NCI-H510A treated with DMSO at 0.1 percent for 48 hours (cell line): ENCODE data around the gene DDX54.
A peak's percentile ranks its signal among the peaks of the same experiment; 100 is the strongest.

Experiments used
- DNase-seq: peaks from one replicate; lab custom pipeline; 2025; lab: John Stamatoyannopoulos, UW

The DDX54 gene

DNA sequence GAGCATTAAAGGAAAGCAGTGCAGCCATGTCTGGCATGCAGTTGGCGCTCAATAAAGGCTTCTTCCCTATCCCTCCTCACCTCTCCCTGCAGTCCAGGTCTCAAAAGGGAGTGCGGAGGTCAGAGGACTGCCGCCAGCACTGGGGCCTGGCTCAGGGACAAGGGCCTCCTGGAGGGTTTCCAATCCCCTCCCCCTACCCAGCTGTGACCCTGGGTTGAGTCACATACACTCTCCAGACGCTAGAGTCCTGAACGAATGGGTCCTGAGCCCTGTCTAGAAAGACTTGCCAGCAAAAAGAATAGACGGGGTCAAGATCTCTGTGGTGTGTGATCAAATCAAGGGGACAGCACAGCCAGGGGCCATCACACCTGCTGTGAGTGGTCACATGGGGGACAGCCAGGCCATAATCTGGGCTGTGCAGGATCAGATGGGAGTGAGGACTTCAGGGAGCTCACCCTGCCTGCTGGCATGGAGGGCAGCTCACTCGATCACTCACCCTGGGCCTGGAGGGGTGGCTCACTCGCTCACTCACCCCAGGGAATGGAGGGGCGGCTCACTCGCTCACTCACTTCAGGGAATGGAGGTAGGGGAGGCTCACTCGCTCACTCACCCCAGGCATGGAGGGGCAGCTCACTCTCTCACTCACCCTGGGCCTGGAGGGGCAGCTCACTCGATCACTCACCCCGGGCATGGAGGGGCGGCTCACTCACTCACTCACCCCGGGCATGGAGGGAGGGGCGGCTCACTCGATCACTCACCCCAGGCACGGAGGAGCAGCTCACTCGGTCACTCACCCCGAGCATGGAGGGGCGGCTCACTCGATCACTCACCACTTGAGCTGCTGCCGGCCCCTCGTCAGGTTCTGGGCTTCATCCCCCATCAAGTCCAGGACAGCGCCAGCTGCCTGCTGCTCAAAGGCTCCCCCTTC lies 22.9 kb downstream of the DDX54 start:
- no peak for DNase-seq

DNA sequence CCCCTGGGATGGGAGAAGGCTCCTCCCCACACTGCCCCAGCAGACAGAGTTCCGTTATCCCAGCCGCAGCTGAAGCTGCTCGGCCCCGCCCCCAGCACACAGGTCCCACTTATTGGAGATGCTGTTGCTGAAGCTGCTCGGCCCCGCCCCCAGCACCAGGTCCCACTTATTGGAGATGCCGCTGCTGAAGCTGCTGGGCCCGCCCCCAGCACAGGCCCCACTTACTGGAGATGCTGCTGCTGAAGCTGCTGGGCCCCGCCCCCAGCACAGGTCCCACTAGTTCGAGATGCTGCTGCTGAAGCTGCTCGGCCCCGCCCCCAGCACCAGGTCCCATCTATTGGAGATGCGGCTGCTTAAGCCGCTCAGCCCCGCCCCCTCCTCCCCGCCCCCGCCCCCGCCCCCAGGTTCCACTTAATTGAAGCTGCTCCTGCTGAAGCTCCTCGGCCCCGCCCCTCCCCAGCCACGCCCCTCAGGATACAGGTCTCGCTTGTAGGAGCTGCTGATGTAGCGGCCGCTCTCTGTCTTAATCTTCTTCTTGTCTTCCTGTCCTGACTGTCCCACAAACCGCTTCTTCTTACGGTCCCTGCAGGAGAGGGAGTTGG lies 23.8 kb downstream of the DDX54 start:
- DNase-seq: peak; percentile 85

DNA sequence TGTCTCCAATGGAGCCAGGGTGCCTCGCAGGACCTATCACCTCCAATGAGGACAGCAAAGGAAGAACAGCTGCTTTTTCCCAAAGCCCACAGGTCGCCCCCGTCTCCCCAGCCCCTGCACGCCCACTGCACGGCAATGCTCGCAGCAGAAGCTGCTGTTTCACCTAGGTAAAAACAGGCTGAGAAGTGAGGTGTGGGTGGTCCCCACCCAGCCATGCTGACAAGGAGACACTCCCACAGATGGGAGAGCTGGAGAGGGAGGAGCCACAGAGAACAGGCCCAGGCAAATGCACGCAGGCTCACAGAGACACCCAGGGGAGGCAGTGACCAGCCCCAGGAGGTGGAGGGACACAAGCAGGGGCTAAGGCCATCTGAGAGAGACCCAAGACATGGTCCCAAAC lies 25.3 kb downstream of the DDX54 start:
- DNase-seq: no peak

DNA sequence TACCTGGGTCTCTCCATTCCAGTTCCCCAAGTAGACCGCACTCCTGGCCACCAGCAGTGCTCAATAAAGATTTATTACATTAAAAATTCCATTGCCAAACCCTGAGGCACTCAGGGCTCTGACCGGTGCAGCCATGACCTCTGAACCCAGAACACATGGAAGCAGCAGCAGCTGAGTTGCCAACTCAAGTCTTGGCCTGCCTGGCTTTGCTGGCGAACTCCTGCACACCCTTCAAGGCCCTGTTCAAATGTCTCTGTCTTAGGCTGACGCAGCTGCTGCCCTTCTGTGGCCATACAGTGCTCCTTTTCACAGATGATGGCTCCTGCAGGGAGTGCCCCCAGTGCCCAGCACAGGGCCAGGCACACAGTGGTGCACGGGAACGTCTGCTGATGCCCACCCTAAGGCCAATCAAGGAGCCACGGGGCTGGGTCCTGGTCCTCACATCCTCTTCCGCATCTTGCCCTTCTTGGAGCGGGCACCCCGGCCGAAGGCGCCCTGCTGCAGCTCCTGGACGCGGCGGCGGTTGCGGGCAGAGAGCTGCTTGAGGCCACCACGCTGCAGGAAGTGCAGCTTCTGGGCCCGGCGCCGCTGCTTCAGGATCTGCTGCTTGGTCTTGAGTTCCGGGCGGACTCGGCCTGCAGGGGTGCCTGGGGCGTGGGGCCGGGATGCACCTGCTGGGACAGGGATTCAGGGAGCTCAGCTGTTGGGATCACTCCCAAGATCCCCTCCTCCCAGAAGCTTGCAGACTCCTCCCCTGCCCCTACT lies 26.7 kb downstream of the DDX54 start:
- no peak for DNase-seq

DNA sequence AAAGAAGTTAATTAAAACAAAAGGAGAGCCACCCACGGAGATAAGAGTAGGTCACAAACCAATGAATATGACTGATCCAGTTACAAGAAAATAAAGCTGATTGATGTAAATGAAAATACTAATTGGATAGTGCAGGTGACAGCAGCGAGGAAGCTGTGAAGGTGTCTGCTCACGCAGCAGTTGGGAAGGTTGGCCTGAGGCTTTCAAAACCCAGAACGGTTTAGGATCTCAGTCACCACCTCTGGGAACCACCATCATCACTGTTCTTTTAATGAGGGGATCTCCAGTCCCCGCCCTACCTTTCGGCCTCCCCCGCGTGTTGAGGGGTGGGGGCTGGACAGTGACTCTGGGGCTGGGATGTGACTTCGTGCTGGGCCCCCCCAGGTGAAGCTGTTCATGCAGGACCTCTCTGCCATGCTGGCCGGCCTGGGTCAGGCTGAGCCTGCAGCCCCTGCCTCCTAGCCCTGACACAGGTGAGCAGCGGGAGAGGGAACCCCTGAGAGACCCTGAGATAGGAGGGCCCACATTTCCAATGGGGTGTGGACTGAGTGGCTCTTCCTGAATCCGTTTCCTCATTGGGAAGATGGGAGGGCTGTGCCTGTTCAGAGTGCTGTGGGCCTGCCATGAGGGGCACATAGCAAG lies 27.9 kb downstream of the DDX54 start:
- DNase-seq: no peak

DNA sequence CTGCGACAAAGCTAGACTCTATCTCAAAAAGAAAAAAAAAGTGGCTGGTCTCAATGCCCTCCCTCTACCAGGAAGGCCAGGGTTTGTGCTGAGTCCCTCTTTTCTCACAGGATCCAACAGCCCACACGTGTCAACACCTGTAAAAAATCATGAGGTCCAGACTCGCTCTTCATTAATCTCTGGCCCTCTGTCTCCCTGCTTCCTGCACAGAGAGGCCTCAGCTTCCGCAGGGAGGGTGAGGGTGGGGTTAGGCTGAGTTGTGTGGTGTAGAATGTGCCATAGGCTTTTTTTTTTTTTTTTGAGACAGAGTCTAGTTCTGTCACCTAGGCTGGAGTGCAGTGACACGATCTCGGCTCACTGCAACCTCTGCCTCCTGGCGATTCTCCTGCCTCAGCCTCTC lies 29.6 kb downstream of the DDX54 start:
- DNase-seq: no peak

DNA sequence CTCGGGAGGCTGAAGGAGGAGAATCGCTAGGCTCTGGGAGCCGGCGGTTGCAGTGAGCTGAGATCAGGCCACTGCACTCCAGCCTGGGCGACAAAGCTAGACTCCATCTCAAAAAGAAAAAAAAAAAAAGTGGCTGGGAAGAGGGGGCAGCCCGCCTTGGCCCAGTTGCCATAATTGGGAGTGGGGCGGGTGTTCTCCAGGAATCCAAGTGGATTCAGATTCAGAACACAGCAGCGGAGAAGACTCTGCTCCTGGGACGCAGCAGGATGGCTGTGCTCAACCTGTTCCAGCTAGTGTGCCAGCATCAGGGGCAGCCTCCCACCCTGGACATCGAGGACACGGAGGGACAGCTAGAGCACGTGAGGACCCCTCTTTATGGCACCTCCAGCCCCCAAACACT lies 30.2 kb downstream of the DDX54 start:
- DNase-seq: no peak

DNA sequence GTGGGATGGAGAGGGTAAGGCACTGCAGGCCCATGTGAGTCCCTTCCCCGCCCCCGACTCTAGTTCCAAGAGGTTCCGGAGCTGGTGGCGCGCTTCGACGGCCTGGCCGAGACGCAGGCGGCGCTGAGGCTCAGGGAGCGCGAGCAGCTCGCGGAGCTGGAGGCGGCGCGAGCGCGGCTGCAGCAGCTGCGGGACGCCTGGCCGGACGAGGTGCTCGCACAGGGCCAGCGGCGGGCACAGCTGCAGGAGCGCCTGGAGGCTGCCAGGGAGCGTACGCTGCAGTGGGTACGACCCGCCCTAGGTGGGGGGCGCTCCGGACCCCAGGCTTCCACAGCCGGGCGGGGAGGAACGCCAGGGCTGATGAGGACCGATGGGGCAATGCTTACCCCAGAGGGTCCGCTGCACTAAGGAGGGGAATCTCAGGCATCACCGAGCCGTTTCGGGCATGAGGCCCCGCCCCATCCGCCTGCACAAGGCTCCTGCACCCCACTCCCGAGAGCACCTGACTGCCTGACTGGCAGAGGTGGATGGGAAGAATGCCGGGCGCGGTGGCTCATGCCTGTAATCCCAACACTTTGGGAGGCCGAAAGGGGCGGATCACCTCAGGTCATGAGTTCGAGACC lies 30.8 kb downstream of the DDX54 start:
- DNase-seq: peak; percentile 30

DNA sequence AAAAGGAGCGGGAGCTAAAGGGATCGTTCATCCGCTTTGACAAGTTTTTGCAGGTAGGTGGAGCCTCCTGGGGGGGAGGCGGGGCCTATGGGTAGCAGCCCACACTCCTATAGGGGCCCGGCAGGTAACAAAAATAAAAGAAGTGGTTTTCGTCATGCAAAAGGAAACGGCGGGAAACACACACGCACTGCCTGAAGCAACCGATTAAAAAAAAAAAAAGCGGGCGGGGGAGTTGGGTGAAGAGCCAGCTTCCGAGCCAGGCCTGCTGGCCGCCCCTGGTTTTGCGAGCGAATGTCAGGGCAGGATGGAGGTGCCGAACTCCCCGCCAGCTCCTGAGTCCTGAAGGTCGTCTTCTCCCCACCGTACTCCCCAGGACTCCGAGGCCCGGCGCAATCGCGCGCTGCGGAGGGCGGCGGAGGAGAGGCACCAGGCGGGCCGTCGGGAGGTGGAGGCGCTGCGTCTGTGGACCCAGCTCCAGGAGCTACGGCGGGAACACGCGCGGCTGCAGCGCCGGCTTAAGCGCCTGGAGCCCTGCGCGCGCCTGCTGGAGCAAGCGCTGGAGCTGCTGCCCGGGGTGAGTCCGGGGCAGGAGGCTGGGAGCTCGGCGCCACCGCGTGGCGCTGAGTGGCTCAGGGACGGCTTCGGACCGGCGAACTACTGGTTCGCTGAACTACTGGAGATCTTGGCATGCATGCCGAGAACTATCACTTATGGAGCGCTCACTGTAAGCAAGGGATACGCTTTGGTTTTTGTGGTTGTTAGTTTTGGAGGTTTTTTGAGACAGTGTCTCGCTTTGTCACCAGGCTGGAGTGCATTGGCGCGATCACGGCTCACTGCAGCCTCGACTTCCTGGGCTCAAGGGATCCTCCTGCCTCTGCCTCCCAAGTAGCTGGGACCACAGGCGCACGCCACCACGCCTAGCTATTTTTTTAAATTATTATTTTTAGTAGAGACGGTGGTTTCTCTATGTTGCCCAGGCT lies 32.2 kb downstream of the DDX54 start:
- DNase-seq: peak; percentile 66

DNA sequence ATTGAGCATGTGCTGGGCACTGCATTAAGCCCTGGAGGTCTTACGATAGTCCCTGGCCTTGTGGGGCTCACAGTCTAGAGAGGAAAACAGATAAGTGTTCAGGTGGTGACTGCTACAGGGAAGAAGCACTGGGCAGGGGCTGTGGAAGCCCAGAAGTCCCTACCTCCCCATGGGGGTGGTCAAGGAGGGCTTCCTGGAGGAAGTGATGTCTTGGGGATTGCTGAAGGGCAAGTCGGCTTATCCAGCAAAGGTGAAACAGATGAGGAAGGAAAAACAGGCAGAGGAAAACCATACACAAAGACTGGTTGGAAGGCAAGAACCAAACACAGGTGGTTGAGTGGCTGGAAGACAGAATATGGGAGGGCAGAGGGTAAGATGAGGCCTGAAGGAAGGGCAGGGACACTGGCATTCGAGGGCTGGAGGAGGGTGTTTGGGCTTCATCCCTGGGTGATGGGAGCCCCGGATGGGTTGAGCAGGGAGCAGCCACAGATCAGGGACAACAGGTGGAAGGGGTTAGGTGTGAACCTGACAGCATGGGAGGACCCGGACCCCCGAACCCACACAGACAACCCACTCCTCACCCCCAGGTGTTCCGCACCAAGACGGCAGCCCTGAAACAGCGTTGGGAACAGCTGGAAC lies 33.0 kb downstream of the DDX54 start:
- no peak for DNase-seq

DNA sequence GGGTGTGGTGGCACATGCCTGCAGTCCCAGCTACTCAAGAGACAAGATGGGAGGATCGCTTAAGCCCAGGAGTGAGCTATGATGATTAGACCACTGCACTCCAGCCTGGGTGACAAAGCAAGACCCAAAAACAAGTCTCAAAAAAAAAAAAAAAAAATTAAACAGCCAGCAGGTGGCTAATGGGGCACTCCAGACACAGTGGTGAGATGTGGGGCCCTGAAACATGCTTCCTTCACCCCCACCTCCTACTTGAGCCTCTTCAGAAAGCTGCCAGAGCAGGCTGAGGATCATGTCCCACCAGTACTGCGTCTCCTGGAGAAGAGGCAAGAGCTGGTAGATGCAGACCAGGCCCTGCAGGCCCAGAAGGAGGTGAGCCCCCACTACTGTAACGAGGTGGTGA lies 33.6 kb downstream of the DDX54 start:
- no peak for DNase-seq

DNA sequence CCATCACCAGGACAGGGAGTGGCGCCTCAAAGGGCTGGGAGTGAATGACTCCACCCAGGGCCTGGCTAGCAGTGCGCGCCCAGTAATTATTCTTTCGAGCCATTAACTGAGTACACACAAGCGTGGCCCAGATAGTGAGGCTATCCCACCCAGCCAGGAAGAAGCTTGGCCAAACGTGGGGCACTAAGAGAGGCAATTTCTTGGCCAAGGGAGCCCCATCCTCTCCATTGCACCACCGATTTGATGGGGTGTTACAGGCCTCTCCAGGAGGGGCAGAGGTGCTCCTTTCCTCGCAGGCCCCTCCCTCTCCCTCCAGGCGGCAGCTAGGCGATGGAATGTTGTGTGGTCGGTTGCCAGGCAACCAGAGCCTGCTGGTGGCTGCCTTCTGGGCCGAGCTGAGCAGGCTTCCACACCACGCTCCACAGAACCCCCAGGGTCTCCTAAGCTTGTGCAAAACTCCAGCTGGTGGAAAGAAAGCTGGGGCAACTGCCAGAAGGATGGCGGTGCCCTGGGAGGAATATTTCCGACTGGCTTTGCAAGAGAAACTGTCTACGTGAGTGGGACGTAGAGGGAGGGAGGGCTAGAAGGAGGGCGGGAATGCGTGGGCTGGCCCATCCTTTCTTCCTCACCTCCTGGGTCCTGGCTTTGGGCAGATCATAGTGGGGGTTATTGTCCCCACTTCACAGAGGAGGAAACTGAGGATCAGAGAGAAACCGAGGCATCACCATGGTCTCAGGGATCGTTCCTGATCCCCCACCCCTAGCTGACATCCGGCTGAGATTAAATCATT lies 35.7 kb downstream of the DDX54 start, which contains the start of gene CFAP73:
TSS of gene CFAP73 (plus strand) at position 364 of the 790 bp plus-strand sequence. CDS start at position 498, 134 bp downstream.
- peak; percentile 55 for DNase-seq

DNA sequence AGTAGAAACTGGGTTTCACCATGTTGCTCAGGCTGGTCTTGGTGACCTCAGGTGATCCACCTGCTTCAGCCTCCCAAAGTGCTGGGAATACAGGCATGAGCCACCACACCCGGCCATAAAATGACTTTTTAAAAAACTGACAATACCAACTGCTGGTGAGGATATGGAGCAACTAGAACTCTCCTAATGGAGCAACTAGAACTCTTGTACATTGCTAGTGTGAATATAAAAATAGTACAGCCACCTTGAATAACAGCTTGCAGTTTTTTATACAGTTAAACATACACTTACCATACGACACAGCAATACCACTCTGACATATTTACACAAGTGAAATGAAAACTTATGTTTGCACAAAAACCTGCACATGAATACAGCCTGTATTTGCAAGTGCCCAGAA lies 38.3 kb downstream of the DDX54 start:
- DNase-seq: no peak

DNA sequence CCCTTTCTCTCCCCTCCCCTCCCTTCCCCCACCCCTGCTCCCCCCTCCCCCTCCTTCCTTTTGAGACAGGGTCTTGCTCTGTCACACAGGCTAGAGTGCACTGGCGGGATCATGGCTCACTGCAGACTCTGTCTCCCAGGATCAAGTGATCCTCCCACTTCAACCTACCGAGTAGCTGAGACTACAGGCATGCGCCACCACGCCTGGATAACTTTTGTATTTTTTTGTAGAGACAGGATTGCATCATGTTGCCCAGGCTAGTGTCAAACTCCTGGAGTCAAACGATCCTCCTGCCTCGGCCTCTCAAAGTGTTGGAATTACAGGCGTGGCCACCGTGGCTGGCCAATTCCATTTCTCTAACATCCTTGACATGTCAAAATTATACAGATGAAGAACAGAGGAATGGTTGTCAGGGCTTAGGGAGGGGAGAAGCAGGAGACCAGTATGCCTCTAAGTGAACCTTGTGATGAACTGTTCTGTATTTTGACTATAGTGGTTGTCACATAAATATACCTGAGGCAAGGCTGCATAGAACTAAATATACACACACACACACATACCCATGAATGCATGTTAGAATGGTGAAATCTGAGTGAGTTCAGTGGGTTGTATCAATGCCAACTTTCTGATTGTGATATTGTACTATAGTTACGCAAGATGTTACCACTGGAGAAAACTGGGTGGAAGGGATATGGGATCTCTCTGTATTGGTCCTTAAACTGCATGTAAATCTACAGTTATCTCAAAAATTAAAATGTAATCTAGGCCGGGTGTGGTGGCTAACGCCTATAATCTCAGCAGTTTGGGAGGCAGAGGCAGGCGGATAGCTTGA lies 39.3 kb downstream of the DDX54 start:
- DNase-seq: no peak

DNA sequence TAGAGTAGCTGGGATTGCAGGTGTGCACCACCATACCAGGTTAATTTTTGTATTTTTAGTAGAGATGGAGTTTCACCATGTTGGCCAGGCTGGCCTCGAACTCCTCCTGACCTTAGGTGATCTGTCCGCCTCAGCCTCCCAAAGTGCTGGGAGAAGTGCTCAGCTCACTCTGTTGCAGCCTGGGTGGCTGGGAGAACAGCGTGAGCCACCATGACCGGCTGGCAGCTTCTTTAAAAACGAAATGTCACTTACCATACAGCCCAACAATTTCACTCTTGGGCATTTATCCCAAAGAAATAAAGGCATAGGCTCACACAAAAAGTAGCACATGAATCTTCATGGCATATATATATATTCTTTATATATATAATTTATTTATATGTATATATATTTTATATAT lies 40.5 kb downstream of the DDX54 start:
- no peak for DNase-seq

DNA sequence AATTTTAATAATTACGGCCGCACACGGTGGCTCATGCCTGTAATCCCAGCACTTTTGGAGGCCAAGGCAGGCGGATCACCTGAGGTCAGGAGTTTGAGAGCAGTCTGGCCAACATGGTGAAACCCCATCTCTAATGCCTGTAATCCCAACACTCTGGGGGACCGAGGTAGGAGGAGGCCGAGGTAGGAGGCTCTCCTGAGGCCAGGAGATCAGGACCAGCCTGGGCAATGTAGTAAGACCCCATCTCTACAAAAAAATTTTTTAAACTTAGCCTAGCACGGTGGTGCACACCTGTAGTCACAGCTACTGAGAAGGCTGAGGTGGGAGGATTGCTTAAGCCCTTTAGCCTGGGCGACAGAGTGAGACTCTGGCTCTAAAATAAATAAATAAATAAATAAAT lies 41.3 kb downstream of the DDX54 start:
- DNase-seq: no peak

DNA sequence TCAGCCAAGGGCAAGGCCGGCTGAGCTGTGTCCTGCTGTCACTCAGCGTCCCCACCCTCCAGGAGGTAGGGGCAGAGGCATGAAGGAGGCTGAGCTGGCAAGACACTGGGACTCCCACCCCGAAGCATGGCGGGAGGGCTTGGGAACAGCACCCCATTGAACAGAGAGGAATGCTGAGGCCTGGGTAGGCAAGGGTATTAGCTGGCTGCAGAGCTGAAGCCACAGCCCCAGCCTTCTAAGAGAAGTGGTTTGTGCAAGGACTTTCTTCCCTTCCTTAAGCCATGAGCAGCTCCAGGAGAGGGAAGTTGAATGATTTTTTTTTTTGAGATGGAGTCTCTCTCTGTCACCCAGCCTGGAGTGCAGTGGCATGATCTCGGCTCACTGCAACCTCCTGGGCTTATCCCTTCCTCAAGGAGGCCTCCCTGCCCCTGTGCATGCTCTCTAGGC lies 42.4 kb downstream of the DDX54 start:
- DNase-seq: no peak
